HG03139 (cell line): ENCODE results near the gene STK33.

Source experiments
- ATAC-seq: cut with Tn5 transposase; IDR thresholded peaks from one replicate; pipeline ENCODE4 v1.9.1; 2021; ENCODE audit not compliant: unreplicated experiment

The STK33 gene

GRCh38 chr11:8593935-8594909, at the start of gene STK33:
Gene STK33, minus strand, starts transcription at chr11:8594228. Its CDS starts 119,323 bp downstream, at chr11:8474905.
- peak; percentile 93 for ATAC-seq

GRCh38 chr11:8642196-8642841, 48.3 kb upstream of the STK33 start:
- ATAC-seq: no peak

- no peak for ATAC-seq
These were observed 47.3 kb upstream of the STK33 start for GRCh38 chr11:8641332-8641731.

- ATAC-seq: no peak
These were observed 46.4 kb upstream of the STK33 start for GRCh38 chr11:8640267-8640906.

- no peak for ATAC-seq
These were observed 45.6 kb upstream of the STK33 start for GRCh38 chr11:8639655-8640054.

- ATAC-seq: no peak
These were observed 44.3 kb upstream of the STK33 start for GRCh38 chr11:8638300-8638699.

GRCh38 chr11:8636127-8636526, 42.1 kb upstream of the STK33 start:
- ATAC-seq: no peak

- no peak for ATAC-seq
These were observed 40.5 kb upstream of the STK33 start for GRCh38 chr11:8634498-8634897.

- no peak for ATAC-seq
These were observed 37.5 kb upstream of the STK33 start for GRCh38 chr11:8631395-8632118.

- ATAC-seq: no peak
These were observed 30.7 kb upstream of the STK33 start for GRCh38 chr11:8624698-8625097.

- ATAC-seq: no peak
These were observed 27.1 kb upstream of the STK33 start for GRCh38 chr11:8621147-8621546.

GRCh38 chr11:8617063-8617462, 23.0 kb upstream of the STK33 start:
- no peak for ATAC-seq

GRCh38 chr11:8615291-8616032, 21.4 kb upstream of the STK33 start:
- no peak for ATAC-seq

GRCh38 chr11:8614497-8614896, 20.5 kb upstream of the STK33 start:
- no peak for ATAC-seq

GRCh38 chr11:8613036-8613435, 19.0 kb upstream of the STK33 start:
- ATAC-seq: no peak

- no peak for ATAC-seq
These were observed 18.5 kb upstream of the STK33 start for GRCh38 chr11:8612522-8612921.

- ATAC-seq: no peak
These were observed 16.6 kb upstream of the STK33 start for GRCh38 chr11:8610532-8611116.

- ATAC-seq: no peak
These were observed 14.6 kb upstream of the STK33 start for GRCh38 chr11:8608652-8609051.

- ATAC-seq: no peak
These were observed 12.0 kb upstream of the STK33 start for GRCh38 chr11:8605971-8606563.
